ENCODE measurements around the gene GLRA1. TPM values are rescaled to one million over a fixed set of nuclear protein-coding genes. Genes with fewer than 3 reads are reported as not detected.
A peak's percentile ranks its signal among the peaks of the same experiment; 100 is the strongest.

GLRA1 gene
- polyA plus RNA-seq (ENCODE audit: insufficient read length in 3 of 3): not detected

DNA sequence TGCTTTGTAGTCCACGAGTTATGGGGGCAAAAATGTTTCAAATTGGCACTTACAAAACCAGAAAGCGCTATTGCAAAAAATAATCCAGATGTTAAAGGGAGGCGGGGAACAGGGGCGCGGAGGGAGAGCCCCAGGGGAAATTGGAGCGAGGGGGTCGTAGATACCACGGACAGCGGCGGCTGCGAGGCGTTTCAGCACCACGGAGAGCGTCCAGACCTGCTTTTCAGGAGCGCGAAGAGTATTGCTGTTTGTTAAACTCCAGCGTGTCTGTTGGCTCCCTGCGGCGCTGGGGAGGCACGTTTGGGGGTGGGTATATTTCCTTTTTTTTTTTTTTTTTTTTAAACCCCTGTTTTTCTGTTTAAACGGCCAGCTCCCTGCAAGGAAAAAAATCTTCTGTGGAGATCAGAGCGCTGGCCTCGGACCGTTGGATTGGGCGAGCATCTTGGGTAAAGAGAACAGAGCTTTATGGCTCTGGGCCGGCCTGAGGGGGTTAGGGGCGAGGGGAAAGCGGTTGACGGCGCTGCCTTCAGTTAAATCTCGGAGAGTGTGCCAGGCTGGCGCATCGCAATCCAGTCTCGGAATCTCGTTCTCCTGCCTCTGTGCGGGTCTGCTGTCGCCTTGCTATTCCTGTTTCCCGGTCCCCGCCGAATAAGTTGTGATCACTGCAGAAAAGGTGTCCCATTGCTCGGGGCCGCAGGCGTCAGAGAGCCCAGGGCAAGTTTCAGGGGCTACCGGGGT, at the start of gene GLRA1:
Gene GLRA1, minus strand, starts transcription at position 288 of the 738 bp plus-strand sequence. CDS start 302 bp downstream, outside the sequence.
- peak; percentile 47 to 61 (median 58) for DNase-seq (ENCODE audit: low read depth in 3 of 3, low spot score in 2 of 3)

DNA sequence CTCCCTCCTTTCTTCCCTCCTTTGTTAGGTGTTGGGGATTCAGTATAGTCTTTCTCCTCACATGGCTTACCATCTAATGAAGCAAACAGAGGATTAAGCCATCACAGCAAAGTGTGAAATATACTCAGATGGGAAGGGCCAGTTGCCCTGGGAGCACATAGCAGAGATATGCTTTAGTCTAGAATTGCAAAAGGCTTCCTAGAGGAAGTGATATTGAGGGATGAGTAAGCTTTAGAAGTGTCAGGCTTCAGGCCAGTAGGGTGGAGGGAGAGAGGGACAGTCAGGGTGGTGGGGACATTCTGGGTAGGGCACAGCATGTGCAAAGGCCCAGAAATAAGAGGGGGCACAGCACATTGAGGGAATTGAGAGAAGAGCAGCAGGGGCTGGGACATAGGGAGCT, 46.2 kb upstream of the GLRA1 start:
- no peak for DNase-seq (ENCODE audit: low read depth in 3 of 3, low spot score in 2 of 3)

DNA sequence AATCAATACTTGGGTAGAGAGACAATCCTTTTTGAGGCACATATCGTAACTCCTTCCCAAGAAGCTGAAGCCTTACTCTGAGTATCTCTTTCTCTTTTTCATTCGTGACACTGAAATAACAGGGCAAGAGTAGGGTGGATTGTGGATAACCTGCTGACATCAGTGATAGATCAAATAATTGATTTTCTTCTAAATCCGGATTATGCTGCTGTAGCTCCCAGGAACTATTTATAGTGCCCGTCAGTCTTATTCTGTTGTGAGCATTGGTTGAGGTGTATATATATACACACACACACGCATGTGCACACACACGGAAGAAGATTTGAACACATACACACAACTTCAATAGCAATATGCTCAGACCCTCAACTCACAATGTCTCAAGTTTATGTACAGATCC, 43.2 kb upstream of the GLRA1 start:
- no peak for DNase-seq (ENCODE audit: low read depth in 3 of 3, low spot score in 2 of 3)

DNA sequence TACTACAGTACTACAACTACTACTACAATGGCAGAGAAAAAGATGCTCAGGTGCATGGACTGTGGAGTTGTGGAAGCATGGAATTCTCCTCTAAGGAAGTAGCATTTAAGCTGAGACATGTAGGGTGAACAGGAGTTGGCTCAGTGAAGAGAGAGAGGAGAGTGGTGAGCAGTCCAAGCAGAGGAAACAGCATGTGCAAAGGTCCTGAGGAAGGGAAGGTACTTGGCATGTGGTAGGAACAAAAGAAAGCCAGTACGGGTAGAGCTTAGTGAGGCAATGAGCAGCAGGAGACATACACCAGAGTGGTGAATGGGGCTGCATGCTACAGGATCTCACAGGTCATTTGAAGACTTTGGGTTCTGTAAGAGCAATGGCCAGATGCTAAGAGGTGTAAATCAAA, 41.4 kb upstream of the GLRA1 start:
- no peak for DNase-seq (ENCODE audit: low read depth in 3 of 3, low spot score in 2 of 3)

DNA sequence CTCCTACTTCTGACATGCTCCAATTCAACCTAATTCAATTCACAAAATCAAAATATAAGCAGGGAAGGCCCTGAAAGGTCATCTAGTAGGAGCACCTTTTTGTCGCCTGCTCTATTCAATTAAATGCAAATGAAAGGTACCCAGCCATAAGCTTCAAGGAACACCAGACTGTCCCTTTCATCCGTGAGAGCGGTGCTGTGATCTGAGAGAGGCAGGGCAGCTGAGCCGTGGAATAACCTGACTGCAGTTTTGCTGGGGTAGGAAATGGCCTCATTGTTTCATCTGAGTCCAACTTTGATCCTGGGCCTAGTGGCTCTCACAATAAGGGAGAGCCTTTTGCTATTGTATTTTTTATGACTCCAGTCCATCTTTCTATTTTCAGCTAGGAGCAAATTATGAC, 39.8 kb upstream of the GLRA1 start:
- DNase-seq (ENCODE audit: low read depth in 3 of 3, low spot score in 2 of 3): no peak

DNA sequence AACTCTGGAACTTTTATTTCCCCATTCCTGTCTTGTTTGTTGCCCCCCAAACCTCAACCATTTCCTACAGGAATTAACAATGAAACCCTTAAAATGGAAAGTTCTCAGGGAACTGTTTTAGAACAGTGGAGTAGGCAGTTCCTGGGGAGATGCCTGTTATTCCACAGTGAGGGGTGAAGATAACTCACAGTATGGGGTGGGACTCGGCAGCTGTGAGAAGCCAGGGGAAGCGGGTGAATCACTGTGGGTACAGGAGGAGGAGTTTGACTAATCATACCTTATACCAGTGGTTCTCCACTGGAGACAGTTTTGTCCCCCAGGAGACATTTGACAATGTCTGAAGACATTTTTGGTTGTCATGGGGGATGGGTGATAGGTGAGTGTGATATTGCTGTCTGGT, 36.9 kb upstream of the GLRA1 start:
- no peak for DNase-seq (ENCODE audit: low read depth in 3 of 3, low spot score in 2 of 3)

DNA sequence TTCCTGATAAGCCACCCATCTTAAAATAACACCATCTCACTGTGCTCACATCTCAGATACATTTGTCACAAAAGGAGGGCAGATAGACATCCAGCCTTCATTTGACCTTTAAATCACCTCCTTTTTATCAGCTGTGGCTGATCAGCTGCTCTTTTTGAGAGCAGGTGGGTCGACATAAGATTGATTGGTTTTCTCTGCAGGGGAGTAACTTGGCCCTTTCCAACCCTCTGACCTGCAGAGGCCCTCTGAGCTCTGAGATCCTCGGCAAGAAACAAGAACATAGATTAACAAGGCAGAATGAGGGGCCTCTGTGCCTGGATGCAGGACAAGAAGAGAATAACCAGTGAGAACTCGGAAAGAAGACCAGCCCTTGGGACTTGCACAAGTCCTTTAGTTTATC, 33.5 kb upstream of the GLRA1 start:
- DNase-seq (ENCODE audit: low read depth in 3 of 3, low spot score in 2 of 3): no peak

DNA sequence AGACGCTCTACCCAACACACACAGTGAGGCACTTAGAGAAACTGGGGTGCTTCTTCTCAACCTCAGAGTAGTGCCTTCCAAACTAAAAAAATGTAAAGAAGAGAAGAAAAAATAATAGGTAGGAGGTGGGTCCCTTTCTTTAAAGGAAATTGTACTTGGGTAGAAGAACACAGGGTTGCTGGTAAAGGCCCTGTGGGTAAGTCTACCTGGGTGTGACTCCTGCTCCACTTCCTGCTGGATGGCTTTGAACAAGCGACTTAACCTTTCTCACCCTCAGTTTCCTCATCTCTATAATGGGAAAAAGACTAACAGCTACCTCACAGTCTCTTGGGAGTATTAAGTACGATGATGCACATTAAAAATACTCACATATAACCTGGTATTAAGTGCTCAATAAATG, 32.1 kb upstream of the GLRA1 start:
- no peak for DNase-seq (ENCODE audit: low read depth in 3 of 3, low spot score in 2 of 3)

DNA sequence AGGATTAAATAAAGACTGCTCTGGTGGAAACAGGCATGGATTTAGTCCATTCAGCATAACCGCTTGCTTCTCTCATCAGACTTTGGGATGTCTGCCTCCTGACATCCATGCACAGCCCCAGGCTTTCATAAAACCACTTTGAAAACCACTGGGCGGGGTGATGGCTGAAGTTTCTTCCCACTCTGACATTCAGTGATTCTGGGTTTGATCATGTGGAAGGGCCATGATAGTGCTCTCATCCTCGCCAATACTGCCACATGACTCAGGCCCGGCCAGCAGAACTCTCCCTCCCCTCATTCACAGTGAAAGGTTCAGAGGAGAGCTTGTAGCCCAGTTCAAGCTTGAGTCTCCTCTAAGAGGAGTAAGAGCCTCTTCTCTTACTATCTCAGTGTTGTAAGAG, 29.6 kb upstream of the GLRA1 start:
- no peak for DNase-seq (ENCODE audit: low read depth in 3 of 3, low spot score in 2 of 3)

DNA sequence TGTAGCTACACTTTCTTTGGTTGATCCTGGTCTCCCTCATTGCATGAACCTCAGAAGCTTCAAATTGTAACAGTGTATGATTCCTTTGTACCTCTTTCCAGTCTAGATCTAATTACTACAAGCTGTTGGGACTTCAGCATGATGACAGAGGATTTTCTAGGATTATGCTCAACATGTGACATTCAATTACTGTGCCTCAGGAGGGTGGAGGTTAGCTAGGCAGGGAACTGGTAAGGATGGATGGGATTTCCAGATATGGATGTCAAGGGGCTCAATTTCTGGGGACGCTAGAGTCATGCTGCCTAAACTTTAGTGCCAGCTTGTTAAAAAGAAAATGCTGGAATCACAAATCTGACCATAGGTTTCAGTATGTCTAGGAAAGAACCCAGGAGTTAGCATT, 29.2 kb upstream of the GLRA1 start:
- no peak for DNase-seq (ENCODE audit: low read depth in 3 of 3, low spot score in 2 of 3)

DNA sequence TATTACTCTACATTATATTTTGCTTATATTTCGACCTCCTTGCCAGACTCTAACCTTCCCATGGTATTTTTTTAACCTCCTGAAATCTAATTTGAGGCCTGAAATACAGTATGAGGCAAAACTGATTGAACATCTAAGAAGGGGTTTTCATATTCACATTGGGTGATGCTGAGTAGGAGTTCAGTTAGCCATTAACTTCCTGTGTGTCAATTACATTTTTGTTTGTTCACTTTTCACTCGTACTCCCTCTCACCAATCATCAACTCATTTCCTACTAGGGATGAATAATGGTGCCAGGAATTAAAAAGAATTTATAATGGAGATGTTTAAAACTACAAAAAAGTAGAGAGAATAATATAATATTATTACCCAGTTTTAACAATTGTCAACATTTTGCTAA, 27.6 kb upstream of the GLRA1 start:
- no peak for DNase-seq (ENCODE audit: low read depth in 3 of 3, low spot score in 2 of 3)

DNA sequence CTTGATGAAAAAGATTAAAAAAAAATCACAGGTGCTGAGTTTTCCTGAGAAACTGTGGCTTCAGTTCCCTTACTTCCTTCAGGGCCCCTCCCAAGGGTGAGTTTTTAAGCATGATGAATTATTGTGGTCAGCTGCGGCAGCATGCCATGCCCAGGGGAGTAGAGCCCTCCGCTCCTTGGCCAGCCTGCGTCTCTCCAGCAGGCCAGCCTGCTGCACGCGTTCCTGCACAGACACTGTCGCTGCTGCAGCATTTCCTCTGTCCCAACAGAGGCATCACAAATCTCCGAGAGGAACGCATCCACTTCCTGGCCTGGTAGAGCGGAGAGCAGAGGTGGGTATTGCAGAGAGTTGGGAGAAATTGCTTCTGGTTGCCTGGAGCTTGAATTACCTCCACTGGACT, 26.1 kb upstream of the GLRA1 start:
- no peak for DNase-seq (ENCODE audit: low read depth in 3 of 3, low spot score in 2 of 3)

DNA sequence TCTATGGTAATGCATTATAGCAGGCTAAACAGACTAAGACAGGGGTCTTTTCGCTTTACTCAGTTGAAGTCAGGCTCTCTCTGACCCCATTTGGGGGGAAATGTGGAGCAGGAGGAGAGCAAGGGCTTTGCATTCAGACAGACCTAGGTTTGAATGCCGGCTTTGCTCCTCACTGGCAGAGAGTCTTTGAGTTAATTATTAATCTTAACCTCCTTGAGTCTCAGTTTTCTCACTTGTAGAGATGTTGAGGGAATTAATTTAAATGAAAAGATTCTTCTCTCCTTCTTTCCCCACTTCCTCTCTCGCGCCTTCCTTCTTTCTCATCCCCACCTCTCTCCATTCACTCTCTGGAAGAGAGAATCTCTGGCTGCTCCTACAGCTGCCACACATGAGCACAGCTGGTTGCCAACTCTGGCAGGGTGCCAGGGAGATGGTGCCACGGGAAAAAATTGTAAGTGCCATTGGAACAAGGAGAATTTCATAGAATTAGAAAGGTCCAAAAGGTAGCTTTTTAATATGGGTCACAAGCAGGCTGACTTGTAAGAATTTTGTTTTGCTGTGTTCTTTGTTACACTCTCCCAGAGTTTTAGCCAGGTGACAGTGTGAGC, 25.2 kb upstream of the GLRA1 start:
- DNase-seq (ENCODE audit: low read depth in 3 of 3, low spot score in 2 of 3): no peak

DNA sequence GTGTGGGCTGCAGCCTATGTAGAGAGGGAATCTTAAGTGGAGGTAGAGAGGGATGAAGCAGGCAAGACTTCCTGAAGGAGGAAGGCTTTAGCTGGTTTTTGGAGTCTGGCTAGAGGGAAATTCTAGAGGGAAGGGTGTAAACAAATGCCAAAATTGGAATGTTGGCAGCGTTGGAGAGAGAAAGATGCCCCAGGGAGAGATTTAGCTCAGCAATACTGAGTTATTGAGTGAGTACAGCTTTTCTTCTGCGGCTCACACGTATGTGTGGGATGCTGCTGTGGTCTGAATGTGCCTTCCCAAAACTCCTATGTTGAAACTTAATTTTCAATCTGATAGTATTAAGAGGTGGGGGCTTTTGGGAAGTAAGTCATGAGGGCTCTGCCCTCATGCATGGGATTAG, 24.5 kb upstream of the GLRA1 start:
- no peak for DNase-seq (ENCODE audit: low read depth in 3 of 3, low spot score in 2 of 3)

DNA sequence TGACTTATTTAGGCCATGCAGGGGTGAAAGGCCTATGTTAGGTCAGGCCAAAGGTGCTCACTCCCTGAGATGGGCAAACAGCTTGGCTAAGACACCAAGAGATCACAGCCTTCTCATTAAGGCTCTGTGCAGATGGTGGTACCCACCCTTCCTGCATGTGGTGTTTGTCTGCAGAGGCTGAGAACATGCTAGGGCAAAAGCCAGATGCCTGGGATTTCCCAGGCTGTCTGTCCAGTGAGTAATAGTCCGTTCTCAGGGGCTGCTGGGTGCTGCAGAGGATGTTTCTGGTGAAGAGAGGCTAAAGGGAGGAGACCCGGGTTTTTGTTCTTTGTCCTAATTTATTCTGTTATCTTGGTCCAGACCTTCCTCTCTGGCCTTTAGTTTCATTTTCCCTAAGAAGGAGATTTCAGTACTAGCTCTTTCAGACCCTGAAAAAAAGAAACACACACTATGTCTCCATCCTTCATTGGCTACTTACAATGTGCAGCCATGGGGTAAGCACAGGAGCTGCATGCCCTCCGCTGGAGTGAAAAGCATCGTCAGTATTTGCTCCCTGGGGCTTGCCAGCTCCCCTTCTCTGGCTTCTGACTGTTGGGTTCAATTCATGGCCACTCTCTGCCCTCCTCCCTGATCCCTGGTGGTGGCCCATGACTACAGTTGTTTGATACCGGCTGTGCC, 23.4 kb upstream of the GLRA1 start:
- no peak for DNase-seq (ENCODE audit: low read depth in 3 of 3, low spot score in 2 of 3)

DNA sequence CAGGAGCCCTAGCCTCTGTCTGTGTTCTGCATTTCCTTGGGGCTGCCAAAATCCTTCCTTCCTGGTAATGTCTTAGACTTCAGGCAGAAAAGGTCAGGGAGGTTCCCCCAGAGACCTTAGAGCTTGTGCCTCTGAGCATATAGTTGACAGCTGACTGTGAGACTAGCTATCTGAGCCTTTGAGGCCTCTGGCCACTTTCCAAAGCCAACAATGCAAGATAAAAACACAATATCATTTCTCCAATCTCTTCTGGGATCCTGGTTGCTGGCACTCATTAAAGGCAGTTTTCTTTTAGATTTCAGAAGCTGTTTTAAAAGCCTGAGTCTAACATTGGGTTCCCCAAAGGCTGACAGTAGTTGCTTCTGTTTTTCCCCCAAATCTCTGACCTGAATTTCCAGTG, 13.2 kb upstream of the GLRA1 start:
- DNase-seq (ENCODE audit: low read depth in 3 of 3, low spot score in 2 of 3): no peak

DNA sequence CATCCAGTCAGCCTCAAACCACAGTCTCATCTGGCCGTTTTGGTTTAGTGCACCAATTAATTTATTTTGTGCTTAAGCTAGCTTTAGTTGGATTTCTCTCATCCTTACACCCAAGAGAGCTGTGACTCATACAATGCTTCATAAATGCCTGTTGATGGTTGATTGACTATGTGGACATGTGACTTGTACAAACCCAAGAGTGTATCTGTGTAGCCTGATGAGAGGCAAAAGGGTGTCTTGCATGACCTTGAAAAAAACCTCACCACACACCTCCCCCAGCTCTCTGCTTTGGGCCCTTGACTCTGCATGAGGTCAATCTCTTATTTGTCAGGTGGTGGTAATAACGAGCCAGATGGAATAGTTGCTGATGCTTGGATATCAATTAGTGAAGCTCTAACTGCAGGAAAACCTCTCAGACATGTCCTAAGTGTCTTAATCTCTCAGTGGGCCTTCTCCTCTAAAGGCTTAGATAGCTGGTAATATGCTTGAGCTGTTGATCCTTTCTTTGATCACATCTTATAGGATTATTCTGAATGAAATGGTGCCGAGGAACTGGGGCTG, 10.6 kb upstream of the GLRA1 start:
- DNase-seq (ENCODE audit: low read depth in 3 of 3, low spot score in 2 of 3): no peak

DNA sequence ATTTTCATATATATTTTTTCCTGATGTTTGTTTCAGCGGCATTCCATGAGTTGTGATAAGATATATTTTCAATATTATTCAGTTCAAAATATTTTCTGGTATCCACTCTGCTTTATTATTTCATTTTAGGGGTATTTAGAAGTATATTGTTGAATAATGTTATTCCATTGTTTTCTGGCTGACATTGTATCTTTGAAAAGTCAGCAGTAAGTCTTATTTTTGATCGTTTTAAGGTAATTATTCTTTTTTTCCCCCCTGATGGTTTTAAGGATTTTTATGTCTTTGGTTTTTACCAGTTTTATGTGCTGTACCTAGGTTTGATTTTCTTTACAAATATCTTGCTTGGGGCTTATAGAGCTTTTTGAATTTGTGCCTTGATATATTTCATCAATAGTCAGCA, 6.6 kb upstream of the GLRA1 start:
- no peak for DNase-seq (ENCODE audit: low read depth in 3 of 3, low spot score in 2 of 3)

DNA sequence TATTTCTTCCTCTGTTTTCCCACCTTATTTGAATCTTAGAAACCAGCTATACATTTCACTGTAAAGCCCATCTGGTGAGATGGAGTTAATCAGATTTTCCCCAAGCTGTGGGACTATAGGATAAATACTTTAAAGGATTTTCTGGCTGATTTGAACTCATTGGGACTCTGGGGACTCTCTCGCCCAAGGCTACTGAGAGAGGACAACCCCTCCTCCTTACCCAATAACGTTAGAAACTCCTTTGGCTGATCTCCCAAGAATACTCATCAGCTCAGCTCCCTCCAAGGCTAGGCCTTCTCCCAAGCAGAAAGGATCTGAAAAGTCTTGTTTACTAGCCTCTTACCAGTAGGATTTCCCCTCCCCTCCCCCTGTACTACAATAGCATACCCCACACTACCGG, 1.5 kb upstream of the GLRA1 start:
- DNase-seq (ENCODE audit: low read depth in 3 of 3, low spot score in 2 of 3): no peak

DNA sequence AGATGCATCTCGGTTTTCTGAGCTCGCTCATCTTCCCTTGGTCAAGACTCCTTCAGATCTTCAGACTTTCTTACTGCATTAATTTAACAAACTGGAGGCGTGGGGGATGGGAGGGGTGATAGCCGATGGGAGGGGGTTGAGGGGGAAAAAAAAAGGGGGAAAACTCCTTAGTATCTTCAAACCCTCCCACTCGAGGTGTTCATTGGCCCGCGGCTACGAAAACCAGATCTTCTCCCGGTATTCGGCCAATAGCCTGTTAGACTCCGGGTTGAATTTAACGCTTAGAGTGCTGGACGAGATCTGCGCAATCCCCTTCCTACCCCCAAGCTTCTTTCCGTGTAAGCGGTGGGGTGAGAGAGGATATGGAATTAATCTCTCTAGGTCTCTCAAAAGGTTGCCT, 689 bp upstream of the GLRA1 start:
- no peak for DNase-seq (ENCODE audit: low read depth in 3 of 3, low spot score in 2 of 3)

DNA sequence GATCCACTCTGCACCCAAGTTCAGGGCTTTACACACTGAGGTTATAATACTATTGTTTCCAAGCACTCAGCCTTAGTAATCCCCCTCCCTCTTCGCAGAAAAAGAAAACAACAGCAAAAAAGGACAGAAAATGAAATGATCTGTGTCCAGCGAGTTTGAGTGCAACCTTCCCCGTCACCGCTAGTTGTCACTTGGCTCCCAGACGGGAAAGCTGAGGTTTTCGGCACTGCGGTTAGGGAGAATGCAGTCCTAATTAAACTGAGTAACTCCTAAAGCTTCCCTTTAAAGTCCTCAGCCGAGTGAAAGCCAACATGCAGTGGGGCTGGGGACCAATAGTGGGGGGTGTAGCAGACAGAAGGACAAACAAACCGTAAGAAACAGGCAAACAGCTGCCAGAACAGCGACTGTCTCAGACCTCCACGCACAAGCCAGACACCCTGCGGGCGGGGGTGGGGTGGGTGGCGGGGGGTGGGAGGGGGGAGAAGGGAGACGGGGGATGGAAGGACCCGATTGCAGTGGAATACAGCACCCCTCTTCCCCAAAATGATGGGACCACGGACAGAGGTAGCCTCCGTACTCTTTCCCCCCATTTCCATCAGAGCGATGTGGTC, 680 bp downstream of the GLRA1 start:
- DNase-seq (ENCODE audit: low read depth in 3 of 3, low spot score in 2 of 3): no peak
